Left ventricle myocardium superior (tissue), 1 donor: ENCODE measurements around the gene TNIK. TPM values are rescaled to one million over a fixed set of nuclear protein-coding genes. Genes with fewer than 3 reads are reported as not detected.
"Not testable (repeated sequence)": the region's sequence is repeated elsewhere in the genome, so short reads cannot be mapped to it uniquely, and the experiment has no call there.

ENCODE experiments used
- ATAC-seq: fragments of 200-7000 bp; cut with Tn5 transposase; one replicate; pipeline ENCODE4 v1.9.1; 2020; ENCODE audit warnings: mild to moderate bottlenecking, moderate library complexity
- DNase-seq: peaks from one replicate; pipeline ENCODE4 v3.0.0-alpha.2; 2020
- intact Hi-C: fragments of 100-400 bp; cut with micrococcal nuclease; formaldehyde crosslinking; loops from one replicate; pipeline ENCODE4 v1.11.0; 2022
- total RNA-seq: library from RNA; stranded (reverse); fragmentation: NEBNext Ultra II Directional; extraction: Animal tissue kit (Norgen Biotek cat#: 25700); gene quantifications from one replicate; pipeline ENCODE4 v1.2.1, GENCODE V29; 2021
- donor health status: DM: no; HTN: yes; CAD: no; lungs with severe emphysema.

TNIK gene
- total RNA-seq, 1 donor from 2014 or later: 32.7 TPM

DNA sequence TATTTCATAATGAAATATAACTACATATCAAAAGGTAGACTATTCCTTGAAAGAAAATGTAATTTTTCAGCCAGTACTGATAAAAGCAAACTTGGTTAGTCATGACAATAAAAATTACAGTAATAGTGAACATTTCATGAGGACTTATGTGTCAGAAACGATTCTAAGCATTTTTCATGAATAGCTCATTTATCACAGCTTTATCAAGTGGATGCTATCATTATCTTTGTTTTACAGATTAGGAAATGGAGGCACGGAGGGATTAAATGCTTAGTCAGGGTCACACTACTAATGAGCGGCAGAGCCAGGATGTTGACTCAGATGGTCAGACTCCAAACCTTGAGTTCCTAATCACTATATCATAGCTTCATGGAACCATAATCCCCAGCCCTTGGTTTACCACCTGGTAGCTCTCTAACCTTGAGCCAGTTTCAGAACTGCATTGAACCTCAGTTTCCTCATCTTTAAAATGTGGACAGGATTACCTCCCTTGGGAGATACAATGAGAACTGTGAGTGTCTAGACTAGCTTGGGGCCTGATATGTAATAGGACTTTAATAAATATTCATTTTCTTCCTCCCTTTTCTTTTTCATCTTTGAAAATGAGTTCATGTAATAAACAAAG is 85.4 kb downstream of the TNIK start:
- DNase-seq: no peak
- intact Hi-C loops: no loop called here
- no peak for ATAC-seq

DNA sequence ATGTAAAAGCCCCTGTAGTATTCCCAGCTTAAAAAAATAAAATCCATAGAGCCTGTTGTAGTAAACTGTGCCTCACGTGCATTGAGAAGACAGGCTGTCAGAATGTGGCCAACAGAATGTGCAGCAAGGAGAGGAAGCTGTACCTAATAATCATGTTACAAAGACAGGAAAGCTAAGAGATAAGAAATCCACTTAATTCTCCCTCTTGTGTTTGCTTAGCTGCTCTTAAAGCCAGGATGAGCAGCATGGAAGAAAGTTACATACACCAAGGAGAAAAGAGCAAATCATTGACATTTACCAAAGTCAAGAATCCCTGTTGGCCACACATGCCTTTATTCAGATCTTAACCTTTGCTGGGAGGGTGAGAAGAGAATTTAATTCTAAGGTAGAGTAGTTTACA is 85.9 kb downstream of the TNIK start:
- intact Hi-C loops: no loop called here
- no peak for ATAC-seq
- no peak for DNase-seq

DNA sequence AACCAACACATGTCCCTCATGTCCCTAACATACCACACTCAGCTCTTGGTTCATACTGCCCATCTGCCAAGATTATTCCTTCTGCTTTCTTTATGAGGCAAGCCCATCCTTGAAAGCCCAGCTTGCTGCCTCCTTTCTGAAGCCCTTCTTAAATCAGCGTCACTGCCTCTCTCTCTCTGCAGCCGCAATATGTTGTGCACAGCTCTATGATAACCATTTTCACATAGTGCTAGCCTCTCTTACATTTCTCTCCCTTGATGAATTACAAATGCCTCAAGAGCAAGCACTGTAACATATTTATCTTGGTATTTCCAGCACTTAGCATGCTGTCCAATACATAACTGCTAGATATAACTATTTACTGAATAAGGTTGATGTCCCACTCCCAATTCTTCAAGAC is 86.5 kb downstream of the TNIK start:
- DNase-seq: no peak
- ATAC-seq: no peak

GRCh38 chr3:171372694-171373093 is 87.5 kb downstream of the TNIK start:
- intact Hi-C loops: no loop called here
- ATAC-seq: no peak

More for the DNA sequence above, 86.5 kb downstream of the TNIK start:
- intact Hi-C loops: no loop called here

GRCh38 chr3:171371354-171371753 is 88.9 kb downstream of the TNIK start:
- ATAC-seq: no peak
- intact Hi-C loops: no loop called here
- no peak for DNase-seq

More at GRCh38 chr3:171372694-171373093, 87.5 kb downstream of the TNIK start:
- no peak for DNase-seq

- intact Hi-C loops: no loop called here
- ATAC-seq (no peak), DNase-seq (no peak)
These were observed 91.0 kb downstream of the TNIK start for GRCh38 chr3:171369156-171369555.

DNA sequence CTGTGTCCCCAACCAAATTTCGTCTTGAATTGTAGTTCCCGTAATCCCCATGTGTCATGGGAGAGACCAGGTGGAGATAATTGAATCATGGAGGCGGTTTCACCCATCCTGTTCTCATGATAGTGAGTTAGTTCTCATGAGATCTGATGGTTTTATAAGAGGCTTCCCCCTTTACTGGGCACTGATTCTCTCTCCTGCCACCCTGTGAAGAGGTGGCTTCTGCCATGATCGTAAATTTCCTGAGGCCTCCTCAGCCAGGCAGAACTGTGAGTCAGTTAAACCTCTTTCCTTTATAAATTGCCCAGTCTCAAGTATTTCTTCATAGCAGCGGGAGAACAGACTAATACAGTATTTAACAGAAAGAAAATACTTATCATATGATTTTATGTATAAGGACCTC is 93.5 kb downstream of the TNIK start:
- intact Hi-C loops, ATAC-seq, DNase-seq: not testable (repeated sequence)

DNA sequence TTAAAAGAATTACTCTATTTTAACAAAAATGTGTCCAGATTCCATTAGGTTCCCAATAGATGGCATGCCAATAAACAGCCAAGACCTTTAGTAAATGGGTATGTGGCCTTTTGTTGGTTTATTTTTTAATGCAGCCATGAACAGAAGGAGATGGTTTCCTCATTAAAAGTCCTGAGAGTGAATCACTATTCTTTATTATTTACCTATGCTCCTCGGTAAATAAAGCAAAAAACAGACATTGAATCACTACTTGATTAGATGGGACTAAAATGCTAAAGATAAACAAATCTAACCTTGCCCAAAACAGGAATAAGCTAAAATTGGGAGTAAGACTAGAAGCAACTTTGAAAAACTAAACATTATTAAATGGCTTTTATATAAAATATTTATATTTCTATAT is 94.2 kb downstream of the TNIK start:
- DNase-seq (no peak), ATAC-seq (no peak)
- intact Hi-C loops: no loop called here

- intact Hi-C loops: no loop called here
- no peak for DNase-seq
- peak; percentile 75 for ATAC-seq
These were observed 94.7 kb downstream of the TNIK start for GRCh38 chr3:171365489-171365888.

DNA sequence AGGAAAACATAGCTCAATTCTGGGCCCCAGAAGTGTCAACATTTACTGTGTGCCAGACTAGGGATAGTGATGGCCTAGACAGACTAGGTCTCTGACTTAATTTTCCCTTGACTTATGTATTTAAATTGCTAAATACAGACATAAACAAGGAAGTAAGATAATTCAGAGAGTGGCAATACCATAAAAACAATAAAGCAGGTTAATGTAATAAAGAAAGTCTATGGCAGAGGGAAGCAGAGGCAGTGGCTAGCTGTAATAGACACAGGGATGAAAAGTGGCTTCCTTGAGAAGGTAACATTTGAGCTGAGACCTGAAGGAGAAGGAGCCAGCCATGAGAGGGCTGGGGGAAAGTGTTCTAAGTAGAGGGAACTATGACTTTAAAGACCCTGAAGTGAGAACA is 95.7 kb downstream of the TNIK start:
- ATAC-seq (no peak), DNase-seq (no peak)
- intact Hi-C loops: no loop called here

- intact Hi-C loops: no loop called here
- DNase-seq (no peak), ATAC-seq (no peak)
These were observed 97.0 kb downstream of the TNIK start for GRCh38 chr3:171363202-171363601.

DNA sequence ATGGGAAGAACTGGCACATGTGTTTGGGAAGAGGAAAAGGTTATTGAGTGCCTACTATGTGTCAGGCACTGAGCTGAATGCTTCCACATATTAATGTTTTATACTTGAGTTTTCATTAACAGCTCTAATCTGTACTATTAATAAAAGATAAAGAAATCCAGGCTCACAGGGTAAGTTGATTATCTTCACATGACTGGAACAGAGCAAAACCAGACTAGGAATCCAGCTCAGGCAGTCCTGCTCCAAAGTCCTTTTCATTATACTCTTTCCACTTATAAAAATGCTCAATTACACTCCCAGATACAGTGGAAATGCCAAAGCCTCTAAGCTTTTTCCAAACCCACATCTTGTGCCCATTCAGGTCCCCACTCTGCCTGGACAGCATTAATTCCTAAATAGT is 97.6 kb downstream of the TNIK start:
- no peak for DNase-seq
- ATAC-seq: no peak
- intact Hi-C loops: no loop called here

GRCh38 chr3:171358881-171359198 is 101.4 kb downstream of the TNIK start:
- ATAC-seq: peak; percentile 12
- DNase-seq: no peak
- intact Hi-C loops: no loop called here

DNA sequence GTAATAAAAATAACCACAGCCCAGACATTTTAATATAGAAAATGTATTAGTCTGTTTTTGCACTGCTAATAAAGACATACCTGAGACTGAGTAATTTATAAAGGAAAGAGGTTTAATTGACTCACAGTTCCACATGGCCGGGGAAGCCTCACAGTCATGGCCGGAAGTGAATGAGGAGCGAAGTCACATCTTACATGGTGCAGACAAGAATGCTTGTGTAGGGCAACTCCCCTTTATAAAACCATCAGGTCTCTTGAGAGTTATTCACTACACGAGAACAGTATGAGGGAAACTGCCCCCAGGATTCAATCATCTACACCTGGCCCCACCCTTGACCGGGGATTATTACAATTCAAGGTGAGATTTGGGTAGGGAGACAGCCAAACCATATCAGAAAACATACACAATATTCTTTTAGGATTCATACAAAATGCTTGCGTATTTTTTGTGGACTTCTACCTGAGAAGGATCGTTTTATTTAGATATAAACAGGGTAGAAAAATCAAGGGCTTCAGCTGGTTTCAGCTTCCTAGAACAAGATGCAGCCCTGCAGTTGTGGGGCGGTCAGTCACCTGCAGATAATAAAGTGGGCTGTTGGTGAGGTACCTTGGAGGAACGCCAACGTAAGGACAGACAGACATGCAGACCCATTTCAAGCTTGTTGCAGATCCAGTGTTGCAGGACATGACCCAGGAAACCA is 101.9 kb downstream of the TNIK start:
- no peak for ATAC-seq
- intact Hi-C loops: no loop called here

GRCh38 chr3:171357721-171358120 is 102.5 kb downstream of the TNIK start:
- DNase-seq (no peak), ATAC-seq (peak; percentile 21)
- intact Hi-C loops: no loop called here

More for the DNA sequence above, 101.9 kb downstream of the TNIK start:
- no peak for DNase-seq

- DNase-seq: no peak
- ATAC-seq: no peak
- intact Hi-C loops: no loop called here
These were observed 104.0 kb downstream of the TNIK start for GRCh38 chr3:171356251-171356650.

DNA sequence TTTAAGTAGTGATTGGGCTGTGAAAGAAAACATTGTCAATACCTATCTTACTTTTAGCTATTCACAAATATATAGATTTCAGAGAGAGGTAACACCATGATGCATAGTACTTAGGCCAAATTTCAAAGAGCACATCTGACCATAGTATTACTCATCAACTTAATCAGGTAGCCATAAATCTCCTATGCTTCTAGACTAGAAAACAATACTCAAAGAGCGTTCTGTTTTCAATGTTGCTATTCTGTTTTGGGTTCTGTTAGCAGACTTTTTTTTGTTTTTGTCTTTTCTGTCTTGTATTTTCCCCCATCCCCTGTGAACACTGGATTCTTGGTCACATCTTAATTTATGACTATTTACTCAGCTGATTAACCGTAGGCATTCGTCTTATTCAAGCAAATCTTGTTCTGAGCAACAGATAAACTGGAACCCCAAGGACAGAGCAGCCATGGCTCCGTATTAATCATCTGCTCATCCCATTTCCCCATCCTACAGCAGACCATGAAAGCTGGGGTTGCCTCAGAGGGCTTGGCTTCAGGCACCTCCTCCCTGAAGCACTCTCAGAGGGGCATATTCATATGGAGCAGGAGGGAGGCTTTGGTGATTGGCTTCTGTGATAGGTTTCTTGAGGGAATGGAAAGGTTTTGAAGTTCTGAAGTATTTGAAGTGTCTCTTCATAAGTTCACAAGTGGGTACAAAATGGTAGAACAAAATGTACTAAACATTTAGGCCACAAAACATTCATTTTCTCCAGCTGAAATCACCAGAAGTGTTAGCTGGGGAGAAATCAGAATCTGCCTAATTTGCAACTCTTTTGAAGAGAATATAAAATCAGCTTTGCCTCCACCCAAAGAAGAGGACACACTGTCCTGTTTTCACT is 105.3 kb downstream of the TNIK start:
- intact Hi-C loops: no loop called here
- DNase-seq (no peak), ATAC-seq (no peak)

GRCh38 chr3:171354049-171354705 is 106.0 kb downstream of the TNIK start:
- ATAC-seq (no peak), DNase-seq (no peak)
- intact Hi-C loops: no loop called here

- no peak for ATAC-seq
These were observed 106.8 kb downstream of the TNIK start for GRCh38 chr3:171353423-171353822.

More at GRCh38 chr3:171353423-171353822, 106.8 kb downstream of the TNIK start:
- intact Hi-C loops: no loop called here
- DNase-seq: no peak
